C4-2B (cell line): Measurements from ENCODE around the gene PRKCH.

ENCODE experiments used
- H3K27ac ChIP-seq: fragments of 450-650 bp; 2 replicates; pipeline ENCODE4 v1.5.1; 2017
- CTCF ChIP-seq: fragments of 450-650 bp; conservative IDR thresholded peaks from 2 replicates; pipeline ENCODE4 v1.5.1; 2017; ENCODE audit warnings: mild to moderate bottlenecking
- ZFX ChIP-seq: fragments of 450-650 bp; IDR thresholded peaks from 2 replicates; pipeline ENCODE4 v1.6.1; 2017

PRKCH gene

GRCh38 chr14:61521773-61522172 lies 200.4 kb downstream of the PRKCH start:
- no peak overlapping the region for H3K27ac ChIP-seq

GRCh38 chr14:61523751-61524150 lies 202.4 kb downstream of the PRKCH start:
- no peak for TF ChIP-seq ZFX
- TF ChIP-seq CTCF, result no peak
- H3K27ac ChIP-seq, result no peak overlapping the region

More at GRCh38 chr14:61521773-61522172, 200.4 kb downstream of the PRKCH start:
- TF ChIP-seq ZFX, result no peak
- no peak for TF ChIP-seq CTCF

DNA sequence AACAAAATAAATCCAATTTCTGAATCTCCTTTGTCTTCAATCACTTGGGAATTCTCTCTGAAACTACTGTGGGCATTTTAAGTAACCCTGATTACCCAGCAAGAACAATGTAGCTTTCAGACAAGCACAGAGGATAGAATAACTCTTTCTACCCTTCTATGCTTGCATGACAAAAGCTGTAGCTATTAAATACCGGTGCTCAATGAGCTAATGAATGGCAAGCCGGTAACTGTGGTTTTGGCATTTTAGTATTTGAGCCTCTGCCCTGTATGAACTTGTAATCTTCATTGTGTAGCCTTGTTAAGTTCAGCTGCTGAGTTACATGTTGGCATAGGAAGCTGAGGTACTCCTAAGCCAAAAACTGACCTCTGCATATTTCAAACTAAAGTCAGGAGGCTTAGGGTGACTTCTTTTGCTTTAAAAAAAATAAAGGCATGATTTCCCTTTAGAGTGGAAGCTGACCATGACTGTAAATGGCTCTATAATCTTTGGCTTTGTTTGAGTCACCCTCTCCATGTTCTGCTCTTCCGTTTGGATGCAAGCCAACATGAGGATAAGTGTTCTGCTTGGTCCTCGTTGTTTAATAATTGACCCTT lies 202.9 kb downstream of the PRKCH start:
- TF ChIP-seq CTCF (no peak), ZFX (no peak)
- H3K27ac ChIP-seq, result no peak overlapping the region

GRCh38 chr14:61524936-61525292 lies 203.5 kb downstream of the PRKCH start:
- H3K27ac ChIP-seq, result peak overlapping the region; percentile 100
- TF ChIP-seq CTCF (no peak), ZFX (no peak)

DNA sequence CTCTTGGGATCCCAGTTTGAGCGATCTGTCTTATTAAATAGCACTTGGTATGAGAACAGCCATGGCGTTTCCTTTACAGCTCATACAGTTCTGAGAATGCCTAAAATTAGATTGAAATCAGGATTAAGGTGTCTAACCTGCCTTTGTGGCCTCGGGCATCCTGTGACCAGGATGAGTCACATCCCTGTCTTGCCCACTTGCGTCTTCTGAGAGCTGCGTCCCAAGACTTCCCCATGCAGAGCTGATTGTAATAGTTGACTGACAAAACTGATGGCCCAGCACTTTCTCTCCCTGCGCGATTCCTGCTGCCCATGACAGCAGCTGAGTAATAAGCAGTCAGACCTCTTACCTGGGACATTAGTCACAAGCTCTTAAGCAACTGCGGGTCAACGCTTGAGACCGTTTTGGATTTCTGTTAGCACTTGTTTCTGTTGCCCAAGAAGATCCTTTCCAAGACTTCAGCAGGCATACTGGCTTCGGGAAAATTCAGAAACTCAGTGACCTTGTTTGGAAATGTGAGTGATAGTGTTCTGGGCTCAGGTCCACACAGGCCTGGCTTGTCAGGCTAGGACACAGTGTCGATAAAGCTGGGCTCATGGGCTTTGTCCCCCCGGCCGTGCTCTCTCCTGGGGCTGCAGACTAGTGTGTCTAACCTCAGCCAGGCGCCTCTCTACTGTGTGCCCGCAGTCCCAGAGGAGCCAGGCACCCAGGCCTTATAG lies 204.1 kb downstream of the PRKCH start:
- H3K27ac ChIP-seq, result peak overlapping the region; percentile 100
- TF ChIP-seq CTCF (no peak), ZFX (no peak)

GRCh38 chr14:61526405-61527312 lies 205.3 kb downstream of the PRKCH start:
- 0 out of 2 replicates have a peak, but pooled peaks have one; percentile 28 for TF ChIP-seq ZFX
- no peak for TF ChIP-seq CTCF
- H3K27ac ChIP-seq, result peak overlapping the region; percentile 100
